ENCODE data around the gene SENP3. TPM values are rescaled to one million over a fixed set of nuclear protein-coding genes. Genes with fewer than 3 reads are reported as not detected.

Gene SENP3
- total and polyA plus RNA-seq, 7 donors, result 24.0 to 90.5 (median 40.7) TPM

DNA sequence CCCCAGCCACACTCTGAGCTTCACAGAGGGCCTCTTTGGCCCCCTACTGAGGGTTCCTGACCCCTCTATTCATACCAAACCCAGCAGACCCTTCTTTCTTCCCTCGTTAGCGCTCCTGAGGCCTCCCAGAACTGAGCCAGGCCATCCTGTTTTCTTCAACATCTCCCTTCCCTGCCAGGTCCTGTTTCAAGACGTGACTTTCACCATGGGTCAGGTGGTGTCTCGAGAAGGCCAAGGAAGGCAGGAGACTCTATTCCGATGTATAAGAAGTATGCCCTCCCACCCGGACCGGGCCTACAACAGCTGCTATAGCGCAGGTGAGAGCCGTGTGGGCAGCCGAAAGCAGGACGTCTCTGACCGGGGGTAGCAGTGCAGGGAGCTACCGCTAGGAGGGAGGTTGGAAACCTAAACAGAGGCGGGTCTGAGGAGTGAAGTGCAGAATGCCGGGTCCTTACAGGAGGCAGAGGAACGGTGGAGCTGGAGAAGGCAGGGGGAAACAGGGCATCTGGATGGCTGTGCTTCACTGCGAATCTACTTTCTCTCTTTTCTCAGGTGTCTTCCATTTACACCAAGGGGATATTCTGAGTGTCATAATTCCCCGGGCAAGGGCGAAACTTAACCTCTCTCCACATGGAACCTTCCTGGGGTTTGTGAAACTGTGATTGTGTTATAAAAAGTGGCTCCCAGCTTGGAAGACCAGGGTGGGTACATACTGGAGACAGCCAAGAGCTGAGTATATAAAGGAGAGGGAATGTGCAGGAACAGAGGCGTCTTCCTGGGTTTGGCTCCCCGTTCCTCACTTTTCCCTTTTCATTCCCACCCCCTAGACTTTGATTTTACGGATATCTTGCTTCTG, 1.3 kb upstream of the SENP3 start:
- Histone ChIP-seq H3K27ac (peak overlapping the region; percentile 94), H3K27me3 (ENCODE audit: insufficient read depth in 3 of 3, low read length in 2 of 3) (no peaks in the 10 kb centered on the region), H3K36me3 (ENCODE audit: insufficient read depth in 1 of 2, low read depth in 1 of 2) (peaks cover 3 to 25% of the 10 kb centered on the region in 2 donors), H3K9me3 (no peaks in the 10 kb centered on the region), H3K4me1 (peaks cover 45% of the 10 kb centered on the region), H3K4me3 (peak overlapping the region; percentile 96)
- WGBS, 3 donors, result 27 to 30% (median 28%) methylated on average over 20 to 22 of the region's 22 CpGs
- ATAC-seq (peak; percentile 53 to 63 (median 56)), DNase-seq (peak; percentile 64 to 70)
- intact Hi-C loops (cut with DNase I), result loop anchor here (2.0 to 10.0 kb wide), 6 partner anchors 46 to 316 kb away; partner anchors contain the start of genes FGF11 (in 2 of the 2), GABARAP (in 1 of the 2), KCTD11 (in 1 of the 2) and TMEM102 (in 1 of the 2)
- TF ChIP-seq, protein P1, sequence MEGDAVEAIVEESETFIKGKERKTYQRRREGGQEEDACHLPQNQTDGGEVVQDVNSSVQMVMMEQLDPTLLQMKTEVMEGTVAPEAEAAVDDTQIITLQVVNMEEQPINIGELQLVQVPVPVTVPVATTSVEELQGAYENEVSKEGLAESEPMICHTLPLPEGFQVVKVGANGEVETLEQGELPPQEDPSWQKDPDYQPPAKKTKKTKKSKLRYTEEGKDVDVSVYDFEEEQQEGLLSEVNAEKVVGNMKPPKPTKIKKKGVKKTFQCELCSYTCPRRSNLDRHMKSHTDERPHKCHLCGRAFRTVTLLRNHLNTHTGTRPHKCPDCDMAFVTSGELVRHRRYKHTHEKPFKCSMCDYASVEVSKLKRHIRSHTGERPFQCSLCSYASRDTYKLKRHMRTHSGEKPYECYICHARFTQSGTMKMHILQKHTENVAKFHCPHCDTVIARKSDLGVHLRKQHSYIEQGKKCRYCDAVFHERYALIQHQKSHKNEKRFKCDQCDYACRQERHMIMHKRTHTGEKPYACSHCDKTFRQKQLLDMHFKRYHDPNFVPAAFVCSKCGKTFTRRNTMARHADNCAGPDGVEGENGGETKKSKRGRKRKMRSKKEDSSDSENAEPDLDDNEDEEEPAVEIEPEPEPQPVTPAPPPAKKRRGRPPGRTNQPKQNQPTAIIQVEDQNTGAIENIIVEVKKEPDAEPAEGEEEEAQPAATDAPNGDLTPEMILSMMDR (IDR thresholded peaks at IDR 0.05), result peak; percentile 57

DNA sequence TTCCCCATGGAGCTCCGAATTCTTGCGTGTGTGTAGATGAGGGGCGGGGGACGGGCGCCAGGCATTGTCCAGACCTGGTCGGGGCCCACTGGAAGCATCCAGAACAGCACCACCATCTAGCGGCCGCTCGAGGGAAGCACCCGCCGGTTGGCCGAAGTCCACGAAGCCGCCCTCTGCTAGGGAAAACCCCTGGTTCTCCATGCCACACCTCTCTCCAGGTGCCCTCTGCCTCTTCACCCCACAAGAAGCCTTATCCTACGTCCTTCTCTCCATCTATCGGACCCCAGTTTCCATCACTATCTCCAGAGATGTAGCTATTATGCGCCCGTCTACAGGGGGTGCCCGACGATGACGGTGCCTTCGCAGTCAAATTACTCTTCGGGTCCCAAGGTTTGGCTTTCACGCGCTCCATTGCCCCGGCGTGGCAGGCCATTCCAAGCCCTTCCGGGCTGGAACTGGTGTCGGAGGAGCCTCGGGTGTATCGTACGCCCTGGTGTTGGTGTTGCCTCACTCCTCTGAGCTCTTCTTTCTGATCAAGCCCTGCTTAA, 617 bp upstream of the SENP3 start:
- no peaks in the 10 kb centered on the region for H3K27me3 ChIP-seq (ENCODE audit: insufficient read depth in 3 of 3, low read length in 2 of 3)
- 1% methylated on average over 32 of the region's 32 CpGs for WGBS, 3 donors
- ATAC-seq (peak; percentile 82 to 88 (median 84)), DNase-seq (peak; percentile 92 to 96)
- peak overlapping the region; percentile 94 for H3K27ac ChIP-seq
- H3K9me3 ChIP-seq, result no peaks in the 10 kb centered on the region
- TF ChIP-seq, protein P1 (IDR thresholded peaks at IDR 0.05), result peak; percentile 86
- intact Hi-C loops (cut with DNase I), result loop anchor here (2.0 to 10.0 kb wide), 6 partner anchors 46 to 316 kb away; partner anchors contain the start of genes FGF11 (in 2 of the 2), GABARAP (in 1 of the 2), KCTD11 (in 1 of the 2) and TMEM102 (in 1 of the 2)
- H3K4me3 ChIP-seq, result peak overlapping the region; percentile 96
- peaks cover 45% of the 10 kb centered on the region for H3K4me1 ChIP-seq
- peaks cover 6 to 32% of the 10 kb centered on the region in 2 donors for H3K36me3 ChIP-seq (ENCODE audit: insufficient read depth in 1 of 2, low read depth in 1 of 2)

DNA sequence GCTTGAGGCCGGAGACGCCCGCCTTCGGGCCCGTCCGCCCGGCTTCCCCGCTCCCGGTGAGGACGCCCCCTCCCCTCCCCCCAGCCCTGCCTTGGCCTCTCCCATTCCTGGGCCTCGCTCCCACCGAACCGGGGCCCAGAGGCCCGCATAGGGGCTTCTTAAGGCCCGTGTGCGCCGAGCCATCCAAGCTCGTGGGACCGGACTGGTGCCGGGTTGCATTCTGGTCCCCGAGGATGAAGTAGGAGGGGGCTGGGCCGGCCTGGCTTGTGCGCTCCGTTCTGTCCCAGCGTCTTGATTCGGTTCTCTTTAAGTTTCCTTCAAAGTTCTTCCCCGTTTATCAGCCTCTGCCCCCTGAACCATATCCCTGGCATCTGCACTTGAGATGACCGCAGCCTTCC, 488 bp downstream of the SENP3 start:
- Histone ChIP-seq H3K27me3 (ENCODE audit: insufficient read depth in 3 of 3, low read length in 2 of 3) (no peaks in the 10 kb centered on the region), H3K27ac (peak overlapping the region; percentile 94), H3K4me3 (peak overlapping the region; percentile 96), H3K4me1 (peaks cover 45% of the 10 kb centered on the region), H3K9me3 (no peaks in the 10 kb centered on the region), H3K36me3 (ENCODE audit: insufficient read depth in 1 of 2, low read depth in 1 of 2) (peaks cover 6 to 43% of the 10 kb centered on the region in 2 donors)
- 0 to 1% (median 0%) methylated on average over 17 to 28 of the region's 28 CpGs for WGBS, 3 donors
- no peak for DNase-seq
- intact Hi-C loops (cut with DNase I), result loop anchor here in 1 of 2 donors (5.0 to 10.0 kb wide), 4 partner anchors 50 to 317 kb away; partner anchors contain the start of genes FGF11, GABARAP, KCTD11 and TMEM102
- peak in 2 of 4 donors; percentile 0 to 4 for ATAC-seq
- TF ChIP-seq, protein P1 (IDR thresholded peaks at IDR 0.05), result no peak

DNA sequence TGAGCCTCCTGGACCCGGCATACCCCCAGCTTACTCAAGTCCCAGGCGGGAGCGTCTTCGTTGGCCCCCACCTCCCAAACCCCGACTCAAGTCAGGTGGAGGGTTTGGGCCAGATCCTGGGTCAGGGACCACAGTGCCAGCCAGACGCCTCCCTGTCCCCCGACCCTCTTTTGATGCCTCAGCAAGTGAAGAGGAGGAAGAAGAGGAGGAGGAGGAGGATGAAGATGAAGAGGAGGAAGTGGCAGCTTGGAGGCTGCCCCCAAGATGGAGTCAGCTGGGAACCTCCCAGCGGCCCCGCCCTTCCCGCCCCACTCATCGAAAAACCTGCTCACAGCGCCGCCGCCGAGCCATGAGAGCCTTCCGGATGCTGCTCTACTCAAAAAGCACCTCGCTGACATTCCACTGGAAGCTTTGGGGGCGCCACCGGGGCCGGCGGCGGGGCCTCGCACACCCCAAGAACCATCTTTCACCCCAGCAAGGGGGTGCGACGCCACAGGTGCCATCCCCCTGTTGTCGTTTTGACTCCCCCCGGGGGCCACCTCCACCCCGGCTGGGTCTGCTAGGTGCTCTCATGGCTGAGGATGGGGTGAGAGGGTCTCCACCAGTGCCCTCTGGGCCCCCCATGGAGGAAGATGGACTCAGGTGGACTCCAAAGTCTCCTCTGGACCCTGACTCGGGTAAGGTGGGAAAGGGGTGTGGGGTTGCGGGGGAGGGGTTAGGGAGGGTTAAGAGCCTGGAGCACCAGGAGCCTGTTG, 1.6 kb downstream of the SENP3 start:
- Histone ChIP-seq H3K27ac (no peak overlapping the region), H3K27me3 (ENCODE audit: insufficient read depth in 3 of 3, low read length in 2 of 3) (no peaks in the 10 kb centered on the region), H3K4me3 (peak overlapping the region; percentile 96), H3K4me1 (peaks cover 36% of the 10 kb centered on the region), H3K36me3 (ENCODE audit: insufficient read depth in 1 of 2, low read depth in 1 of 2) (peaks cover 6 to 51% of the 10 kb centered on the region in 2 donors), H3K9me3 (no peaks in the 10 kb centered on the region)
- 84 to 86% (median 85%) methylated on average over 29 to 30 of the region's 30 CpGs for WGBS, 3 donors
- ATAC-seq (no peak), DNase-seq (no peak)
- TF ChIP-seq, protein P1 (IDR thresholded peaks at IDR 0.05), result no peak
- intact Hi-C loops (cut with DNase I), result loop anchor here in 1 of 2 donors (5.0 to 10.0 kb wide), 4 partner anchors 51 to 318 kb away; partner anchors contain the start of genes FGF11, GABARAP, KCTD11 and TMEM102

All from psoas muscle (tissue), 8 donors.